Pons (tissue), 1 donor: Measurements from ENCODE around the gene TRIB2.

Experiments
- DNase-seq: peaks from one replicate; pipeline ENCODE4 v3.0.0-alpha.2; 2016; ENCODE audit warnings: low spot score

The TRIB2 gene

GRCh38 chr2:12700989-12701388 lies 15.7 kb upstream of the TRIB2 start:
- no peak for DNase-seq

- DNase-seq: no peak
These were observed 15.0 kb upstream of the TRIB2 start for GRCh38 chr2:12701786-12702167.

GRCh38 chr2:12702168-12703121 lies 14.3 kb upstream of the TRIB2 start:
- DNase-seq: no peak

- DNase-seq: no peak
These were observed 12.4 kb upstream of the TRIB2 start for GRCh38 chr2:12704378-12704777.

GRCh38 chr2:12705230-12705629 lies 11.5 kb upstream of the TRIB2 start:
- DNase-seq: no peak

GRCh38 chr2:12705742-12706141 lies 11.0 kb upstream of the TRIB2 start:
- DNase-seq: no peak

GRCh38 chr2:12708508-12709206 lies 8.1 kb upstream of the TRIB2 start:
- no peak for DNase-seq

- no peak for DNase-seq
These were observed 7.6 kb upstream of the TRIB2 start for GRCh38 chr2:12709207-12709522.

GRCh38 chr2:12710301-12710700 lies 6.4 kb upstream of the TRIB2 start:
- no peak for DNase-seq

- no peak for DNase-seq
These were observed 5.4 kb upstream of the TRIB2 start for GRCh38 chr2:12711339-12711738.

- no peak for DNase-seq
These were observed 3.9 kb upstream of the TRIB2 start for GRCh38 chr2:12712881-12713280.

- DNase-seq: no peak
These were observed 2.1 kb upstream of the TRIB2 start for GRCh38 chr2:12714391-12715221.

GRCh38 chr2:12715258-12716031 lies 1.3 kb upstream of the TRIB2 start:
- DNase-seq: peak; percentile 69

GRCh38 chr2:12716032-12716281 lies 779 bp upstream of the TRIB2 start:
- peak; percentile 86 for DNase-seq

- DNase-seq: no peak
These were observed 667 bp downstream of the TRIB2 start for GRCh38 chr2:12717191-12718014.

- DNase-seq: no peak
These were observed 1.4 kb downstream of the TRIB2 start for GRCh38 chr2:12718015-12718671.

GRCh38 chr2:12718711-12719399 lies 2.1 kb downstream of the TRIB2 start:
- no peak for DNase-seq

- DNase-seq: no peak
These were observed 2.9 kb downstream of the TRIB2 start for GRCh38 chr2:12719400-12720277.

- no peak for DNase-seq
These were observed 3.5 kb downstream of the TRIB2 start for GRCh38 chr2:12720278-12720620.
